HEK293 (cell line): ENCODE data around the gene SPRED2.

Source experiments
- CTCF ChIA-PET: fragments of 350-600 bp; formaldehyde crosslinking; extraction: SDS; loops from one replicate; lab custom pipeline; 2021; ENCODE audit warnings: antibody characterized with exemption; lab: Yijun Ruan, JAX
- POLR2A ChIA-PET: fragments of 300-600 bp; formaldehyde crosslinking; extraction: SDS; loops from one replicate; lab custom pipeline; 2020; ENCODE audit warnings: antibody characterized with exemption, inconsistent platforms; lab: Yijun Ruan, JAX
- H3K27ac ChIP-seq: fragments of 200-500 bp; sonication (Bioruptor generic); 2 replicates; pipeline ENCODE4 v1.5.1; 2014; ENCODE audit warnings: low read depth, low read length, control low read depth, inconsistent platforms; ENCODE audit errors: extremely low read depth
- H3K36me3 ChIP-seq, 2 experiments: fragments of 200-500 bp in 1 of 2; sonication (Bioruptor generic) in 1 of 2; 1 replicate in 1 of 2; 2 replicates in 1 of 2; pipeline ENCODE4 v1.5.1; 2014 to 2017; ENCODE audit warnings: inconsistent platforms in 2 of 2, low read length in 2 of 2; ENCODE audit not compliant: control insufficient read depth in 2 of 2, insufficient read depth in 1 of 2
- H3K4me1 ChIP-seq: fragments of 200-500 bp; sonication (Bioruptor generic); 2 replicates; pipeline ENCODE4 v1.5.1; 2014; ENCODE audit warnings: mild to moderate bottlenecking, low read length, inconsistent platforms; ENCODE audit not compliant: control insufficient read depth, insufficient read depth
- H3K4me3 ChIP-seq: 2 replicates; pipeline ENCODE4 v1.5.1; 2011; ENCODE audit warnings: low read depth, mild to moderate bottlenecking, control low read depth, low read length, moderate library complexity
- H3K9me3 ChIP-seq: fragments of 200-500 bp; sonication (Bioruptor generic); 2 replicates; pipeline ENCODE4 v1.5.1; 2014; ENCODE audit warnings: low read depth, low read length, inconsistent platforms; ENCODE audit not compliant: control insufficient read depth, insufficient read depth
- BCL11A ChIP-seq: fragments of 450-650 bp; formaldehyde crosslinking; IDR thresholded peaks from 2 replicates; pipeline ENCODE4 v1.5.1; 2016; ENCODE audit warnings: low read depth, missing biosample characterization, missing genetic modification characterization
- EGR2 ChIP-seq: fragments of 450-650 bp; formaldehyde crosslinking; IDR thresholded peaks from 2 replicates; pipeline ENCODE4 v1.5.1; 2016; ENCODE audit warnings: low read depth, missing biosample characterization, missing genetic modification characterization
- GLIS2 ChIP-seq: fragments of 450-650 bp; formaldehyde crosslinking; IDR thresholded peaks from 2 replicates; pipeline ENCODE4 v1.5.1; 2016; ENCODE audit warnings: missing biosample characterization, missing genetic modification characterization
- KLF16 ChIP-seq: fragments of 450-650 bp; formaldehyde crosslinking; IDR thresholded peaks from 2 replicates; pipeline ENCODE4 v1.5.1; 2017; ENCODE audit warnings: missing biosample characterization, missing genetic modification characterization
- OVOL3 ChIP-seq: fragments of 450-650 bp; formaldehyde crosslinking; IDR thresholded peaks from 2 replicates; pipeline ENCODE4 v1.5.1; 2016; ENCODE audit warnings: missing biosample characterization, missing genetic modification characterization
- PBX3 ChIP-seq: sonication (generic); formaldehyde crosslinking; IDR thresholded peaks from 2 replicates; pipeline ENCODE4 v1.8.1; 2022; ENCODE audit warnings: mild to moderate bottlenecking, moderate library complexity, missing genetic modification reagents
- SP2 ChIP-seq: fragments of 450-650 bp; formaldehyde crosslinking; IDR thresholded peaks from 2 replicates; pipeline ENCODE4 v1.5.1; 2016; ENCODE audit warnings: missing biosample characterization, missing genetic modification characterization
- SP7 ChIP-seq: fragments of 450-650 bp; formaldehyde crosslinking; IDR thresholded peaks from 2 replicates; pipeline ENCODE4 v1.5.1; 2016; ENCODE audit warnings: missing biosample characterization, missing genetic modification characterization
- ZBTB21 ChIP-seq: fragments of 450-650 bp; formaldehyde crosslinking; IDR thresholded peaks from 2 replicates; pipeline ENCODE4 v1.5.1; 2017; ENCODE audit warnings: missing biosample characterization, missing genetic modification characterization
- ZBTB44 ChIP-seq: fragments of 450-650 bp; IDR thresholded peaks from 2 replicates; pipeline ENCODE4 v1.5.1; 2018; ENCODE audit warnings: missing biosample characterization, mild to moderate bottlenecking, missing genetic modification characterization
- ZBTB8A ChIP-seq: fragments of 450-650 bp; formaldehyde crosslinking; IDR thresholded peaks from 2 replicates; pipeline ENCODE4 v1.5.1; 2016; ENCODE audit warnings: missing biosample characterization, missing genetic modification characterization
- ZEB2 ChIP-seq: fragments of 450-650 bp; formaldehyde crosslinking; IDR thresholded peaks from 2 replicates; pipeline ENCODE4 v1.5.1; 2016; ENCODE audit warnings: missing biosample characterization, missing genetic modification characterization
- ZFP37 ChIP-seq: fragments of 450-650 bp; formaldehyde crosslinking; IDR thresholded peaks from 2 replicates; pipeline ENCODE4 v1.5.1; 2016; ENCODE audit warnings: missing biosample characterization, missing genetic modification characterization
- ZNF175 ChIP-seq: fragments of 450-650 bp; formaldehyde crosslinking; IDR thresholded peaks from 2 replicates; pipeline ENCODE4 v1.5.1; 2016; ENCODE audit warnings: missing biosample characterization, missing genetic modification characterization
- ZNF24 ChIP-seq: fragments of 450-650 bp; formaldehyde crosslinking; IDR thresholded peaks from 2 replicates; pipeline ENCODE4 v1.5.1; 2016; ENCODE audit warnings: missing biosample characterization, missing genetic modification characterization
- ZNF292 ChIP-seq: fragments of 450-650 bp; formaldehyde crosslinking; IDR thresholded peaks from 2 replicates; pipeline ENCODE4 v1.5.1; 2016; ENCODE audit warnings: low read depth, missing biosample characterization, missing genetic modification characterization, borderline replicate concordance
- ZNF362 ChIP-seq: fragments of 450-650 bp; formaldehyde crosslinking; IDR thresholded peaks from 2 replicates; pipeline ENCODE4 v1.5.1; 2016; ENCODE audit warnings: missing biosample characterization, missing genetic modification characterization
- ZNF366 ChIP-seq: fragments of 450-650 bp; formaldehyde crosslinking; conservative IDR thresholded peaks from 2 replicates; pipeline ENCODE4 v1.5.1; 2016; ENCODE audit warnings: missing biosample characterization, missing genetic modification characterization
- ZNF37A ChIP-seq: fragments of 450-650 bp; IDR thresholded peaks from 2 replicates; pipeline ENCODE4 v1.5.1; 2018; ENCODE audit warnings: missing biosample characterization, missing genetic modification characterization
- ZNF398 ChIP-seq: fragments of 450-650 bp; formaldehyde crosslinking; IDR thresholded peaks from 2 replicates; pipeline ENCODE4 v1.5.1; 2017; ENCODE audit warnings: missing biosample characterization, missing genetic modification characterization
- ZNF513 ChIP-seq: fragments of 450-650 bp; IDR thresholded peaks from 2 replicates; pipeline ENCODE4 v1.5.1; 2018; ENCODE audit warnings: missing biosample characterization, missing genetic modification characterization
- ZNF558 ChIP-seq: fragments of 450-650 bp; formaldehyde crosslinking; IDR thresholded peaks from 2 replicates; pipeline ENCODE4 v1.5.1; 2016; ENCODE audit warnings: missing biosample characterization, missing genetic modification characterization
- ZNF600 ChIP-seq: fragments of 450-650 bp; formaldehyde crosslinking; IDR thresholded peaks from 2 replicates; pipeline ENCODE4 v1.5.1; 2016; ENCODE audit warnings: missing biosample characterization, missing genetic modification characterization
- ZNF670 ChIP-seq: fragments of 450-650 bp; formaldehyde crosslinking; IDR thresholded peaks from 2 replicates; pipeline ENCODE4 v1.5.1; 2016; ENCODE audit warnings: missing biosample characterization, missing genetic modification characterization, low read depth
- ZNF692 ChIP-seq: fragments of 450-650 bp; formaldehyde crosslinking; IDR thresholded peaks from 2 replicates; pipeline ENCODE4 v1.5.1; 2016; ENCODE audit warnings: missing biosample characterization, missing genetic modification characterization

The SPRED2 gene

GRCh38 chr2:65431421-65432226 lies 775 bp downstream of the SPRED2 start (continued):
- TF ChIP-seq ZNF513 (tag by site-specific recombination) (no peak), ZBTB8A (tag by site-specific recombination) (peak; percentile 88), ZNF175 (tag by site-specific recombination) (no peak), GLIS2 (tag by site-specific recombination) (peak; percentile 92), SP2 (tag by site-specific recombination) (peak; percentile 5; the same call in 1 of the 2 replicates)

- peak overlapping the region; percentile 83 for H3K4me3 ChIP-seq
- H3K36me3 ChIP-seq: no peaks in the 10 kb centered on the region
- no peaks in the 10 kb centered on the region for H3K9me3 ChIP-seq
- peaks cover 10% of the 10 kb centered on the region for H3K4me1 ChIP-seq
- H3K27ac ChIP-seq: peak overlapping the region; percentile 95
- ChIA-PET CTCF (interaction anchor here (0.7 kb wide), 1 partner anchor 74 kb away, joined by 3 read pairs; no protein-coding TSS in a partner anchor), POLR2A (interaction anchor here (0.6 to 2.6 kb wide), 9 partner anchors 10 to 203 kb away, joined by 3 to 14 read pairs (median 4); partner anchors contain the start of gene ACTR2)
- no peak for TF ChIP-seq ZNF292 (tag by site-specific recombination)
- peak; percentile 30; the same call in 1 of the 2 replicates for TF ChIP-seq ZBTB44 (tag by site-specific recombination)
- TF ChIP-seq EGR2 (tag by site-specific recombination): peak; percentile 26; the same call in 1 of the 2 replicates
- no peak for TF ChIP-seq PBX3 (CRISPR knock-in tag)
- peak; percentile 84 for TF ChIP-seq KLF16 (tag by site-specific recombination)
- 0 out of 2 replicates have a peak, but pooled peaks have one; percentile 63 for TF ChIP-seq SP7 (tag by site-specific recombination)
- TF ChIP-seq ZNF37A (tag by site-specific recombination): no peak
- no peak for TF ChIP-seq ZFP37 (tag by site-specific recombination)
- peak; percentile 14; the same call in 1 of the 2 replicates for TF ChIP-seq ZNF558
- TF ChIP-seq ZBTB8A (tag by site-specific recombination): peak; percentile 82
- TF ChIP-seq ZNF692 (tag by site-specific recombination): peak; percentile 49; the same call in 1 of the 2 replicates
- TF ChIP-seq ZNF670 (tag by site-specific recombination): no peak
- no peak for TF ChIP-seq OVOL3 (tag by site-specific recombination)
- TF ChIP-seq ZNF600 (tag by site-specific recombination): peak; percentile 88
- peak; percentile 21; the same call in 1 of the 2 replicates for TF ChIP-seq ZNF398 (tag by site-specific recombination)
- peak; percentile 91 for TF ChIP-seq ZNF362 (tag by site-specific recombination)
- no peak for TF ChIP-seq BCL11A
- 0 out of 2 replicates have a peak, but pooled peaks have one; percentile 12 for TF ChIP-seq ZBTB21 (tag by site-specific recombination)
- no peak for TF ChIP-seq ZNF24 (tag by site-specific recombination)
- TF ChIP-seq ZNF366: 0 out of 2 replicates have a peak, but pooled peaks have one; percentile 44
- TF ChIP-seq ZEB2 (tag by site-specific recombination): peak; percentile 66; the same call in 1 of the 2 replicates
- peak; percentile 91 for TF ChIP-seq GLIS2 (tag by site-specific recombination)
These were observed 1.6 kb downstream of the SPRED2 start for GRCh38 chr2:65430603-65431420.
